Urothelium cell line (cell line): ENCODE measurements around the gene TCF3.

ENCODE experiments used
- DNase-seq: peaks from one replicate; pipeline ENCODE4 v3.0.0; 2011; ENCODE audit warnings: low spot score, mixed read lengths
- FAIRE-seq: peaks from 2 replicates; lab custom pipeline; 2011; peaks lifted over from hg19 to GRCh38; lab: Jason Lieb, UNC

The TCF3 gene

DNA sequence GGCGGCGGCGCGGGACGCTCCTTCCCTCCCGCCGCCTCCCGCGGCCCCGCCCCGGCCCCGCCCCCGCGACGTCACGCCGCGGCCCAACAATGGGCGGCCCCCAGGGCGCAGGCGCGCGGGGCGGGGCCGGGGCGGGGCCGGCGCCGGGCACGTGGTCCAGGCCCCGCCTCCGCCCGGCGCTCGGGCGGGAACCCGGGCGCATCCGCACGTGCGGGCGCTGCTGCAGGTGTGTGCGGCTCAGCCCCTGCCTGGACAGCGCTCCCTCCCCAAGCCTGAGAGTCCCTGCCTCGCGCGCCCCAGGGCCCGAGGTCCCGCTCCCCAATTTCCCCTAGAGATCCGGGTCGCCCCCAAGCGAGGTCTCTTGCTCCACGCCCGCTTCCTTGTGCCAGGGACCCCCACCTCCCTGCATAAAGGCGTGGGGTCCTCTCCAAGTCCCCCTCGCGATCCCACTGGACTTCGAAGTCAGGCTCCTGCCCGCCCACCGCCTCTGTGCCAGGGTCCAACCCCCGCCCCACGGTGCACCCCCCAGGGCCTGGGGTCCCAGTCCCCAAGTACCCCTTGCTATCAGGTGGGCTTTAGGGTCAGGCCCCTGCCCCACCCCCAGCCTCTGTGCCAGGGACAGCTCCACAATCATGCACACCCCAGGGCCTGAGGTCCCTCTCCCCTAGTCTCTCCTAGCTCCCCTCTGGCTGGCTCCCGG is 83.9 kb downstream of the TCF3 start, which contains the start of gene MEX3D:
Gene MEX3D, minus strand, starts transcription at position 6 of the 700 bp plus-strand sequence. CDS start 267 bp downstream, outside the sequence.
- no peak for FAIRE-seq
- DNase-seq, result peak; percentile 93

DNA sequence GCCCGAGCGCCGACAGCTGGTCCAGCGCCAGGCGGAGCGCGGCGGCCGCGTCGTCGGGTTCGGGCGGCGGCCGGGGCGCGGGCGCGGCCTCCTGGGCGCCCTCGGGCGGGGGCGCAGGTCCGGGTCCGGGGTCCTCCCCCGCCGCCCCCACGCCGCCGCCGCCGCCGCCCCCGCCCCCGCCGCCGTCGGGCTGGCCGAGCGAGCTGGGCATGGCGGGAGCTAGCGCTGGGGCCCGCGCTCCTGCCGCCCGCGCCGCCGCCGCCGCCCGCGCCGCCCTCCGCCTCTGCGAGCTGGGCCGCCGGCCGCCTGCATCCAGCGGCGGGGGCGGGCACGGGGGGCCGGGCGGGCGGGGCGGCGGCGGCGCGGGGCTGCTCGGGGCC is 84.6 kb downstream of the TCF3 start:
- FAIRE-seq, result no peak
- no peak for DNase-seq

DNA sequence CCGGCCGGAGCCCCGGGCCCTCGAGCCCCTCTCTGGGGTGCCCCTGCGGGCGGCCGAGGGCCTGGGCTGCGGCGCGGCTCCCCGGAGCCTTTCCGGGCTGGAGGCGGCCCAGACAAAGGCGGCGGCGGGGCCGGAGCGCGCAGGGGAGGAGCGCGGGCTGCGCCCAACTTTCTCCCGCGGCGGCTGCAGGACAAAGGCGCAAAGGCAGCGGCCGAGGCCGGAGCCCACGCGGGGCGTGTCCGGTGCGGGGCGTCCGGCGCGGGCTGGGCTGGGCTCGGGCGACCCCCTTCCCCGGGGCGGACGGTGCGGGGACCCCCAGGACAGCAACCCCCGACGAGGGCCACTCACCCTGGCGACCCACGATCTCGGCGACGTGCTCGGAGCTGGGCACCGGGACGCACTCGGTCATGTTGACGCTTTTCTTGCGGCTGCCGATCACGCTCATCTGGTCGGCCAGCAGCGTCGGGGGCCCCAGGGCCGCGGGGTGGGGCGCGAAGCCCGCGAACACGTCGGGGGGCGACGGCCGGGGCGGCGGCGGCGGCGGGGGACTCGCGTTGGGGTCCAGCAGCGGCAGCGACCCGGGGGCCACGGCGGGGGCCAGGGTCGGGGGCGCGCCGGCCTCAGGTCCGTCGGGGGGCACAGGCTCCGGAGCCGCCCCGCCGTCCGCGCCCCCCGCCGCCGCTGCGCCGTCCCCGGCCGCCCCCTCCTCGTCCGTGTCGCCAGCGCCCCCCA is 85.1 kb downstream of the TCF3 start:
- DNase-seq (peak; percentile 36), FAIRE-seq (no peak)

DNA sequence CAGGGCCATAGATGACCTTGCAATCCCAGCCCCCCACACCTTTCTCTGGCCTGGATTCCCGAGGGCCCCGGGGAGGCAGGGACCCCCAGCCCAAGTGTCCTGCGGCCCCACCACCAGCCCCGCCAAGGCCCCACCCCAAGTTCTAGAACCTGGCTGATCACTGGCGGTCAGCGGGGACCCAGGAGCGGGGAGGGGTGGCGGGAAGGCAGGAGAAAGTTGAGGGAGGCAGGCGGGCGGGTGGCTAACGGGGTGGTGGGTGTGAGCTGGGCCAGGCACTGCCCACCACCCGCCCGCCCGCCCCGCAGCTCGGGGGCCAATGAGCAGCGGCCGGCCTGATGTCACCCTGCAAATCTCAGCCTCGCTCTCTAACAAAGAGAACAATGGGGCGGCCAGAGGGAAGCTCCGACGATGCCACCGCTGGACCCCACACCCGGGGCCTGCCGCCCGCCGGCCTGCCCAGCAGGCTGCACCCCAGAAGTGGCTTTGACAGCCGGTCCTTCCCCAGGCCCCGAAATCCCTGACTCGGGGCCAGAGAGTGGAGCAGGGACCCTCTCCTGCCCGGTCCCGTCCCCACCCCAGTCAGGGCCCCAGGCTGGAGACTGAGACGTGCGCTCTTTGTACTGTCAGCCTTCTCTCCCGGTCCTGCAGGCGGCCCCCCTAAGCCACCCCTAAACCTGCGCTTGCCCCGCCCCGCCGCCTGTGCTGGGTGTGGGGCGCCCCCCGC is 85.9 kb downstream of the TCF3 start:
- DNase-seq (peak; percentile 83), FAIRE-seq (no peak)

DNA sequence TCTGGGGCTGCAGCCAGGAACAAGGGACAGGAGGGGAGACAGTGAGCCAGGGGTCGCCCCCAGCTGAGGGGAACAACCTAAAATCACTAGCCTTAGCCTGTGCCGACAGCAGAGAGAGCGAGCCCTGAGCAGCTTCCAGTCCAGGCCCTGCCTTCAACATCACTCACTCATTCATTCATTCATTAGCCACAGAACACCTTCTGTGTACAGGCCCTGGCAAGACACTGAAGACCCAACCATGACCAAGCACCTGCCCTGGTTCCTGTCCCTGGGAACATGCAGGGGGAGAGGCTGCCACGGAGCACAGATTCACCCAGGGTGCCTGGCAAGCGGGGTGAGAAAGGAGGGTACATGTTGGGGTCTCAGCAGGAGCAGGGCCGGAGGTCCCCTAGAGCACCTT is 89.2 kb downstream of the TCF3 start:
- DNase-seq (no peak), FAIRE-seq (no peak)

DNA sequence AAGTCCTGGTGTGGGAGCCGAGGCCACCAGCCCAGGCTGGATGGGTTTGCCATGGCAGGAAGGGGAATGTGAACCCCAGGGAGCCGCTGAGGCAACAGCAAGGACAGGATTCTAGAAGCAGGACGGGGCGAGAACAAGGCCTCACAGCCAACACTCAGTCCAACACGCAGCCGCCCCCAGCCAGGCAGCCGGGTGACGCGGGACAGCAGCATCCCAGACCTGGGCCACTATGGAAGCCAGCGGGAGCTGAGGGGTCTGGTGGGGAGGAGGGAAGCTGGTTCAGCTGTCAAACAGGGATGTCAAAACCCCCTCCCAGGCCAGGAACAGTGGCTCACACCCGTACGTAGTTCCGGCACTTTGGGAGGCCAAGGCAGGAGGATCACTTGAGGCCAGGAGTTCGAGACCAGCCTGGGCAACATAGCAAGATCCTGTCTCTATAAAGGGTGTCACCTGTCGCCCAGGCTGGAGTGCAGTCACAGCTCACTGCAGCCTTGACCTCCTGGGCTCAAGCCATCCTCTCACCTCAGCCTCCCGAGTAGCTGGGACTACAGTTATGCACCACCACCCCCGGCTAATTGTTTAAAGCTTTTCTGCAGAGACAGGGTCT is 91.1 kb downstream of the TCF3 start:
- DNase-seq (no peak), FAIRE-seq (no peak)

DNA sequence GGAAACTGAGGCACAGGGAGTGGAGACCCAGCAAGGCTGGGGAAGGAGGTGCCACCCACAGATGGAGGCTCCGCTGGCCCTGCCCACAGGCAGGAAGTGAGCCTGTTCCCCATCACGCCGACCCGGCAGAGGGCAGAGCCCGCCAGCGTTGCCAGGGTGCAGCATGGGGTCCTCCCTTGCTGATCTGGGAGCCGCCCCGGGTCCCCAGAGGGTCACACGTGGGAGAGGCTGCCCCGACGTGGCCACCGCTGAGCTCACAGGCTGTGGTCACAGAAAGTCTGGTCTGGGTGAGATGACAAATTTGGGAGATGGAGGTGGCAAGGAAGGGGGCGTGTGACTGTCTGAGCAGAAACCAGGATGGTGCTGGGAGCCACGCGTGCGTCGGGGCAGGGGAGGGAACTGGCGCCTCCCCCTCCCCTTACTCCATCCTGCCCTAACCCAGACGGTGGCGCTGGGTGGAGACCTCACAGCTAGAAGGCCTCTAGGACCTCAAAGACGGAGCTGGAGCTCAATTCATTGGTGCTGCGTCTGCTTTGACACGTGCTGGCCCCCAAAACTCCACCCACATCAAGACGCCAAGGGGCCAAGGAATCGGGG is 92.0 kb downstream of the TCF3 start:
- DNase-seq, result no peak
- FAIRE-seq, result no peak
